ENCODE data around the gene FAM53A.

GRCh38 chr4:1715002-1715758, 31.1 kb upstream of the FAM53A start:
- TF ChIP-seq CTCF (IDR thresholded peaks at IDR 0.05; ENCODE audit: poor library complexity) = no peak
- TF ChIP-seq EZH2 (IDR thresholded peaks at IDR 0.05; ENCODE audit: borderline replicate concordance) = no peak
